HepG2 (cell line): ENCODE results near the gene SEMA3F. TPM values are rescaled to one million over a fixed set of nuclear protein-coding genes. Genes with fewer than 3 reads are reported as not detected.
A peak's percentile ranks its signal among the peaks of the same experiment; 100 is the strongest.

Experiments
- ESRRA ChIP-seq: sonication (generic); formaldehyde crosslinking; IDR thresholded peaks from 2 replicates; pipeline ENCODE4 v1.5.1; 2020; ENCODE audit warnings: mild to moderate bottlenecking, low read depth, missing genetic modification reagents
- HDAC1 ChIP-seq: sonication (generic); formaldehyde crosslinking; IDR thresholded peaks from 2 replicates; pipeline ENCODE4 v1.5.1; 2020; ENCODE audit warnings: mild to moderate bottlenecking, missing genetic modification reagents
- HES4 ChIP-seq: sonication (generic); formaldehyde crosslinking; IDR thresholded peaks from 2 replicates; pipeline ENCODE4 v1.9.0; 2021; ENCODE audit warnings: mild to moderate bottlenecking, missing genetic modification reagents, borderline replicate concordance
- IKZF5 ChIP-seq: IDR thresholded peaks from 2 replicates; pipeline ENCODE4 v1.6.1; 2018; ENCODE audit warnings: missing genetic modification reagents, mild to moderate bottlenecking, missing compliant biosample characterization
- KLF9 ChIP-seq: IDR thresholded peaks from 2 replicates; pipeline ENCODE4 v1.6.1; 2016; ENCODE audit warnings: low read depth
- MED8 ChIP-seq: sonication (generic); formaldehyde crosslinking; IDR thresholded peaks from 2 replicates; pipeline ENCODE4 v1.8.1; 2023; ENCODE audit warnings: mild to moderate bottlenecking, missing genetic modification reagents; ENCODE audit not compliant: insufficient replicate concordance
- POLR2A ChIP-seq, 2 experiments: IDR thresholded peaks; 2 replicates each; pipeline ENCODE4 v1.6.1; 2011; ENCODE audit warnings: low read depth in 2 of 2, low read length in 2 of 2, mild to moderate bottlenecking in 1 of 2, moderate library complexity in 1 of 2; ENCODE audit not compliant: insufficient read depth in 1 of 2
- REPIN1 ChIP-seq: sonication (generic); formaldehyde crosslinking; IDR thresholded peaks from 2 replicates; pipeline ENCODE4 v1.8.0; 2022; ENCODE audit warnings: missing genetic modification reagents, low read depth, mild to moderate bottlenecking, borderline replicate concordance
- RERE ChIP-seq: IDR thresholded peaks from 2 replicates; pipeline ENCODE4 v1.6.1; 2016; ENCODE audit warnings: low read depth, missing genetic modification reagents, missing compliant biosample characterization
- STAG1 ChIP-seq: sonication (generic); formaldehyde crosslinking; IDR thresholded peaks from 2 replicates; pipeline ENCODE4 v1.4.0; 2020; ENCODE audit warnings: missing genetic modification reagents
- TBP ChIP-seq: sonication (generic); formaldehyde crosslinking; IDR thresholded peaks from 2 replicates; pipeline ENCODE4 v1.5.0; 2020; ENCODE audit warnings: missing genetic modification reagents
- ZBTB7A ChIP-seq: sonication (generic); formaldehyde crosslinking; IDR thresholded peaks from 2 replicates; pipeline ENCODE4 v1.8.0; 2022; ENCODE audit warnings: mild to moderate bottlenecking, missing genetic modification reagents
- ZNF143 ChIP-seq: sonication (generic); formaldehyde crosslinking; IDR thresholded peaks from 2 replicates; pipeline ENCODE4 v1.4.0; 2020; ENCODE audit warnings: missing genetic modification reagents
- ZNF234 ChIP-seq: sonication (generic); formaldehyde crosslinking; conservative IDR thresholded peaks from 2 replicates; pipeline ENCODE4 v1.5.1; 2020; ENCODE audit warnings: mild to moderate bottlenecking, missing genetic modification reagents
- ZNF546 ChIP-seq: sonication (generic); formaldehyde crosslinking; conservative IDR thresholded peaks from 2 replicates; pipeline ENCODE4 v1.8.1; 2023; ENCODE audit warnings: mild to moderate bottlenecking, missing genetic modification reagents
- ZNF557 ChIP-seq: sonication (generic); formaldehyde crosslinking; IDR thresholded peaks from 2 replicates; pipeline ENCODE4 v1.4.0; 2020; ENCODE audit warnings: missing genetic modification reagents
- ZNF609 ChIP-seq: sonication (generic); formaldehyde crosslinking; IDR thresholded peaks from 2 replicates; pipeline ENCODE4 v1.4.0; 2020; ENCODE audit warnings: mild to moderate bottlenecking, missing genetic modification reagents, borderline replicate concordance
- ZNF713 ChIP-seq: sonication (generic); formaldehyde crosslinking; IDR thresholded peaks from 2 replicates; pipeline ENCODE4 v1.4.0; 2020; ENCODE audit warnings: mild to moderate bottlenecking, missing genetic modification reagents
- ZNF773 ChIP-seq: sonication (generic); formaldehyde crosslinking; IDR thresholded peaks from 2 replicates; pipeline ENCODE4 v1.4.0; 2020; ENCODE audit warnings: missing genetic modification reagents, borderline replicate concordance
- polyA plus RNA-seq, 8 experiments: library from polyadenylated mRNA; depleted of rRNA in 3 of 8; stranded (reverse) in 7 of 8; unstranded in 1 of 8; fragments of >200 nt; fragmentation: Illumina TruSeq in 4 of 8; extraction: Trizol in 4 of 8; gene quantifications; 2 replicates each; pipeline versions ENCODE4 v1.2.1 to v1.2.3, GENCODE V29; 2011 to 2016; ENCODE audit warnings: low read depth in 4 of 8, missing spikeins in 1 of 8, mixed read lengths in 1 of 8; ENCODE audit not compliant: insufficient read depth in 1 of 8
- total RNA-seq, 5 experiments: library from RNA; depleted of rRNA; stranded (reverse); fragments of >200 nt; fragmentation: Illumina TruSeq; extraction: Trizol; gene quantifications; 2 replicates each; pipeline ENCODE4 v1.2.3, GENCODE V29; 2016; ENCODE audit warnings: low read depth in 1 of 5

SEMA3F gene
- total and polyA plus RNA-seq, 2 of the 13 experiments (the other 11 are each of a cell fraction or from before 2014, with no cell fraction given): 7.6 to 17.2 TPM

GRCh38 chr3:50221411-50222168, 66.5 kb downstream of the SEMA3F start (continued):
- TF ChIP-seq ZNF609 (CRISPR knock-in tag): peak; percentile 15; the same call in 1 of the 2 replicates
- no peak for TF ChIP-seq MED8 (CRISPR knock-in tag)
- peak; percentile 81 for TF ChIP-seq HDAC1
- TF ChIP-seq IKZF5 (CRISPR knock-in tag): no peak
- peak; percentile 68; the same call in 1 of the 2 replicates for TF ChIP-seq ESRRA (CRISPR knock-in tag)
- TF ChIP-seq REPIN1 (CRISPR knock-in tag): peak; percentile 82; the same call in 1 of the 2 replicates
- peak; percentile 92 for TF ChIP-seq STAG1 (CRISPR knock-in tag)
- TF ChIP-seq HES4: 0 out of 2 replicates have a peak, but pooled peaks have one; percentile 26
- TF ChIP-seq ZBTB7A (CRISPR knock-in tag): peak; percentile 80; the same call in 1 of the 2 replicates
- TF ChIP-seq ZNF234 (CRISPR knock-in tag): 0 out of 2 replicates have a peak, but pooled peaks have one; percentile 29
- TF ChIP-seq ZNF773 (CRISPR knock-in tag): peak; percentile 44; the same call in 1 of the 2 replicates
- no peak for TF ChIP-seq ZNF557 (CRISPR knock-in tag)
- peak; percentile 54 for TF ChIP-seq ZNF143 (CRISPR knock-in tag)
- TF ChIP-seq TBP (CRISPR knock-in tag): no peak
- no peak; a peak in 1 of 4 replicates for TF ChIP-seq POLR2A (IDR thresholded peaks at IDR 0.05; ENCODE audit: insufficient read depth in 1 of 2, low read depth in 2 of 2, low read length in 2 of 2)
- TF ChIP-seq KLF9: no peak
- no peak for TF ChIP-seq ZNF546 (CRISPR knock-in tag)
- no peak for TF ChIP-seq ZNF713
- no peak for TF ChIP-seq RERE (CRISPR knock-in tag)
